Breast epithelium (tissue), 3 donors: Measurements from ENCODE around the gene RPH3AL.

Experiments used
- POLR2AphosphoS5 ChIP-seq, 3 donors: sonication (generic); formaldehyde crosslinking; IDR thresholded peaks; one replicate each; pipeline ENCODE4 v1.6.1; 2017; ENCODE audit warnings: antibody characterized with exemption in 3 of 3
- TF ChIP-seq, protein P1 (sequence below), 3 donors: fragments of 450-650 bp; IDR thresholded peaks; one replicate each; pipeline ENCODE4 v1.5.1; 2016 to 2017; ENCODE audit warnings: antibody characterized with exemption in 3 of 3, mild to moderate bottlenecking in 3 of 3, moderate library complexity in 3 of 3

- no peak for TF ChIP-seq POLR2AphosphoS5 (IDR thresholded peaks at IDR 0.05)
- TF ChIP-seq, protein P1, sequence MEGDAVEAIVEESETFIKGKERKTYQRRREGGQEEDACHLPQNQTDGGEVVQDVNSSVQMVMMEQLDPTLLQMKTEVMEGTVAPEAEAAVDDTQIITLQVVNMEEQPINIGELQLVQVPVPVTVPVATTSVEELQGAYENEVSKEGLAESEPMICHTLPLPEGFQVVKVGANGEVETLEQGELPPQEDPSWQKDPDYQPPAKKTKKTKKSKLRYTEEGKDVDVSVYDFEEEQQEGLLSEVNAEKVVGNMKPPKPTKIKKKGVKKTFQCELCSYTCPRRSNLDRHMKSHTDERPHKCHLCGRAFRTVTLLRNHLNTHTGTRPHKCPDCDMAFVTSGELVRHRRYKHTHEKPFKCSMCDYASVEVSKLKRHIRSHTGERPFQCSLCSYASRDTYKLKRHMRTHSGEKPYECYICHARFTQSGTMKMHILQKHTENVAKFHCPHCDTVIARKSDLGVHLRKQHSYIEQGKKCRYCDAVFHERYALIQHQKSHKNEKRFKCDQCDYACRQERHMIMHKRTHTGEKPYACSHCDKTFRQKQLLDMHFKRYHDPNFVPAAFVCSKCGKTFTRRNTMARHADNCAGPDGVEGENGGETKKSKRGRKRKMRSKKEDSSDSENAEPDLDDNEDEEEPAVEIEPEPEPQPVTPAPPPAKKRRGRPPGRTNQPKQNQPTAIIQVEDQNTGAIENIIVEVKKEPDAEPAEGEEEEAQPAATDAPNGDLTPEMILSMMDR (IDR thresholded peaks at IDR 0.05) = no peak
Observed at GRCh38 chr17:339193-340061, 13.2 kb downstream of the RPH3AL start.
